ENCODE measurements around the gene ISG20. TPM values are rescaled to one million over a fixed set of nuclear protein-coding genes. Genes with fewer than 3 reads are reported as not detected.

ISG20 gene
- total and polyA plus RNA-seq, 2 donors (not counting 3 experiments of a cell fraction or from before 2014, with no cell fraction given) = 6.4 to 7.5 TPM

GRCh38 chr15:88661041-88661700, 22.4 kb downstream of the ISG20 start:
- dilution Hi-C loops (cut with MboI; ENCODE audit: extremely low pct_ligation_motif_present, low sequenced_read_pairs) = no loop called here
- DNase-seq (ENCODE audit: low read depth, low spot score) = no peak
- CTCF ChIA-PET = interaction anchor here (1.0 kb wide), 1 partner anchor 37 kb away, joined by 3 read pairs; no protein-coding TSS in a partner anchor

More at GRCh38 chr15:88661041-88661700, 22.4 kb downstream of the ISG20 start:
- no peaks in the 10 kb centered on the region for H3K79me2 ChIP-seq (ENCODE audit: control insufficient read depth, insufficient read depth, low read length)
- intact Hi-C loops (cut with micrococcal nuclease) = no loop called here
- no peaks in the 10 kb centered on the region for H3K36me3 ChIP-seq (ENCODE audit: control insufficient read depth in 2 of 2, extremely low read depth in 1 of 2, insufficient read depth in 2 of 2, low read length in 2 of 2)
- TF ChIP-seq POLR2A (IDR thresholded peaks at IDR 0.05; ENCODE audit: low read depth, low read length) (no peak), GATA2 (IDR thresholded peaks at IDR 0.05; ENCODE audit: insufficient read depth, insufficient read length, low read depth, low read length) (no peak), EZH2 (IDR thresholded peaks at IDR 0.05; ENCODE audit: borderline replicate concordance, low read depth, low read length, severe bottlenecking) (no peak), POLR2AphosphoS5 (IDR thresholded peaks at IDR 0.05; ENCODE audit: insufficient read depth, low read depth, low read length) (no peak), FOS (IDR thresholded peaks at IDR 0.05; ENCODE audit: borderline replicate concordance, insufficient read depth, low read length) (no peak), MYC (IDR thresholded peaks at IDR 0.05; ENCODE audit: low read depth, low read length) (no peak), JUN (IDR thresholded peaks at IDR 0.05; ENCODE audit: borderline replicate concordance, insufficient read depth, insufficient read length, low read depth) (no peak), CTCF (IDR thresholded peaks at IDR 0.05; ENCODE audit: extremely low read depth in 1 of 2, insufficient read depth in 1 of 2, low read depth in 1 of 2, low read length in 2 of 2) (no peak)
- TF ChIP-seq, protein P1, sequence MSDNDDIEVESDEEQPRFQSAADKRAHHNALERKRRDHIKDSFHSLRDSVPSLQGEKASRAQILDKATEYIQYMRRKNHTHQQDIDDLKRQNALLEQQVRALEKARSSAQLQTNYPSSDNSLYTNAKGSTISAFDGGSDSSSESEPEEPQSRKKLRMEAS (IDR thresholded peaks at IDR 0.05; ENCODE audit: insufficient read depth, insufficient read length) = no peak
- H3K9me3 ChIP-seq (replicated peaks; ENCODE audit: control insufficient read depth, insufficient read depth, low read length) = no peaks in the 10 kb centered on the region
- H3K27ac ChIP-seq (ENCODE audit: insufficient read depth, low read depth, low read length) = no peak overlapping the region
- H2AFZ ChIP-seq (ENCODE audit: low read depth, low read length) = no peak overlapping the region
- H3K4me2 ChIP-seq (ENCODE audit: insufficient read depth, low read length) = no peak overlapping the region
- no peaks in the 10 kb centered on the region for H4K20me1 ChIP-seq (replicated peaks; ENCODE audit: control insufficient read depth, extremely low read depth, insufficient read depth, low read length)
- no peaks in the 10 kb centered on the region for H3K27me3 ChIP-seq (ENCODE audit: control insufficient read depth in 2 of 2, insufficient read depth in 2 of 2, low read length in 2 of 2)
- POLR2A ChIA-PET = no interaction called here
- H3K4me3 ChIP-seq (replicated peaks in 1 of 3; ENCODE audit: insufficient read depth in 1 of 3, low read depth in 1 of 3, low read length in 3 of 3) = no peak overlapping the region
- H3K9me1 ChIP-seq (replicated peaks; ENCODE audit: control insufficient read depth, extremely low read depth, insufficient read depth, low read length) = no peaks in the 10 kb centered on the region
- H3K4me1 ChIP-seq (ENCODE audit: control insufficient read depth, extremely low read depth, insufficient read depth, low read length) = peaks cover 8% of the 10 kb centered on the region
- BruUV-seq (replicated peaks) = no TSS peak
- no peak for FAIRE-seq
- H3K9ac ChIP-seq (replicated peaks; ENCODE audit: extremely low read depth, insufficient read depth, low read length) = no peak overlapping the region

Measured in endothelial cell of umbilical vein (primary cell).